Measurements from ENCODE around the gene DOCK10. TPM values are rescaled to one million over a fixed set of nuclear protein-coding genes. Genes with fewer than 3 reads are reported as not detected.
A peak's percentile ranks its signal among the peaks of the same experiment; 100 is the strongest.

Gene DOCK10
- total and polyA plus RNA-seq, 2 donors (not counting 1 experiment from before 2014, with no cell fraction given) = 20.8 to 26.3 TPM

- Histone ChIP-seq H3K27ac (ENCODE audit: insufficient read depth, low read length) (peak overlapping the region; percentile 78), H3K4me3 (replicated peaks in 1 of 4; ENCODE audit: control extremely low read depth in 1 of 4, insufficient read depth in 1 of 4, low read depth in 3 of 4, low read length in 4 of 4) (no peak overlapping the region), H3K9me3 (ENCODE audit: control insufficient read depth, insufficient read depth, low read depth, low read length) (no peaks in the 10 kb centered on the region), H3K9ac (ENCODE audit: insufficient read depth, low read length) (no peak overlapping the region), H3K4me2 (ENCODE audit: extremely low read depth, insufficient read depth, low read length) (peak overlapping the region; percentile 74), H3K27me3 (ENCODE audit: control insufficient read depth, insufficient read depth, low read length) (no peaks in the 10 kb centered on the region), H4K20me1 (ENCODE audit: control insufficient read depth, extremely low read depth, insufficient read depth, low read length) (no peaks in the 10 kb centered on the region), H3K79me2 (ENCODE audit: control insufficient read depth, insufficient read depth, low read length) (no peaks in the 10 kb centered on the region), H2AFZ (ENCODE audit: low read length) (no peak overlapping the region), H3K4me1 (ENCODE audit: control insufficient read depth, extremely low read depth, insufficient read depth, low read length) (peaks cover 7% of the 10 kb centered on the region), H3K36me3 (ENCODE audit: control insufficient read depth, insufficient read depth, low read length) (no peaks in the 10 kb centered on the region)
- TF ChIP-seq EZH2 (IDR thresholded peaks at IDR 0.05; ENCODE audit: low read length, missing control alignments) (no peak), CTCF (conservative IDR thresholded peaks at IDR 0.05 in 1 of 2, IDR thresholded peaks at IDR 0.05 in 1 of 2; ENCODE audit: low read depth in 1 of 2, low read length in 2 of 2) (no peak)
- DNase-seq (ENCODE audit: low read depth in 2 of 2) = peak; percentile 41 to 58
Measured at GRCh38 chr2:224910574-224910925, 131.7 kb downstream of the DOCK10 start.

- H3K9ac ChIP-seq (ENCODE audit: insufficient read depth, low read length) = peak overlapping the region; percentile 4
- H3K79me2 ChIP-seq (ENCODE audit: control insufficient read depth, insufficient read depth, low read length) = no peaks in the 10 kb centered on the region
Measured at GRCh38 chr2:224909885-224910573, 132.2 kb downstream of the DOCK10 start.

GRCh38 chr2:224908818-224909217, 133.4 kb downstream of the DOCK10 start:
- H3K9ac ChIP-seq (ENCODE audit: insufficient read depth, low read length) = no peak overlapping the region
- H3K4me3 ChIP-seq (replicated peaks in 1 of 4; ENCODE audit: control extremely low read depth in 1 of 4, insufficient read depth in 1 of 4, low read depth in 3 of 4, low read length in 4 of 4) = no peak overlapping the region
- DNase-seq (ENCODE audit: low read depth in 2 of 2) = no peak

More at GRCh38 chr2:224909885-224910573, 132.2 kb downstream of the DOCK10 start:
- no peaks in the 10 kb centered on the region for H3K36me3 ChIP-seq (ENCODE audit: control insufficient read depth, insufficient read depth, low read length)
- H3K27ac ChIP-seq (ENCODE audit: insufficient read depth, low read length) = peak overlapping the region; percentile 78
- H3K4me3 ChIP-seq (replicated peaks in 1 of 4; ENCODE audit: control extremely low read depth in 1 of 4, insufficient read depth in 1 of 4, low read depth in 3 of 4, low read length in 4 of 4) = peak overlapping the region in 1 of 4 experiments; percentile 20
- no peaks in the 10 kb centered on the region for H3K9me3 ChIP-seq (ENCODE audit: control insufficient read depth, insufficient read depth, low read depth, low read length)
- H3K4me2 ChIP-seq (ENCODE audit: extremely low read depth, insufficient read depth, low read length) = peak overlapping the region; percentile 74
- peak; percentile 82 to 97 for DNase-seq (ENCODE audit: low read depth in 2 of 2)
- TF ChIP-seq CTCF (conservative IDR thresholded peaks at IDR 0.05 in 1 of 2, IDR thresholded peaks at IDR 0.05 in 1 of 2; ENCODE audit: low read depth in 1 of 2, low read length in 2 of 2) (no peak), EZH2 (IDR thresholded peaks at IDR 0.05; ENCODE audit: low read length, missing control alignments) (no peak)
- H3K27me3 ChIP-seq (ENCODE audit: control insufficient read depth, insufficient read depth, low read length) = no peaks in the 10 kb centered on the region
- H4K20me1 ChIP-seq (ENCODE audit: control insufficient read depth, extremely low read depth, insufficient read depth, low read length) = no peaks in the 10 kb centered on the region
- H2AFZ ChIP-seq (ENCODE audit: low read length) = no peak overlapping the region
- H3K4me1 ChIP-seq (ENCODE audit: control insufficient read depth, extremely low read depth, insufficient read depth, low read length) = peaks cover 7% of the 10 kb centered on the region

More at GRCh38 chr2:224908818-224909217, 133.4 kb downstream of the DOCK10 start:
- H3K27ac ChIP-seq (ENCODE audit: insufficient read depth, low read length) = no peak overlapping the region
- H3K9me3 ChIP-seq (ENCODE audit: control insufficient read depth, insufficient read depth, low read depth, low read length) = no peaks in the 10 kb centered on the region
- H3K4me2 ChIP-seq (ENCODE audit: extremely low read depth, insufficient read depth, low read length) = no peak overlapping the region
- H3K36me3 ChIP-seq (ENCODE audit: control insufficient read depth, insufficient read depth, low read length) = no peaks in the 10 kb centered on the region
- no peak overlapping the region for H2AFZ ChIP-seq (ENCODE audit: low read length)
- no peaks in the 10 kb centered on the region for H3K79me2 ChIP-seq (ENCODE audit: control insufficient read depth, insufficient read depth, low read length)
- peaks cover 7% of the 10 kb centered on the region for H3K4me1 ChIP-seq (ENCODE audit: control insufficient read depth, extremely low read depth, insufficient read depth, low read length)
- TF ChIP-seq CTCF (conservative IDR thresholded peaks at IDR 0.05 in 1 of 2, IDR thresholded peaks at IDR 0.05 in 1 of 2; ENCODE audit: low read depth in 1 of 2, low read length in 2 of 2) = no peak
- no peak for TF ChIP-seq EZH2 (IDR thresholded peaks at IDR 0.05; ENCODE audit: low read length, missing control alignments)
- no peaks in the 10 kb centered on the region for H4K20me1 ChIP-seq (ENCODE audit: control insufficient read depth, extremely low read depth, insufficient read depth, low read length)
- no peaks in the 10 kb centered on the region for H3K27me3 ChIP-seq (ENCODE audit: control insufficient read depth, insufficient read depth, low read length)
